ENCODE measurements around the gene PEMT.

PEMT gene

DNA sequence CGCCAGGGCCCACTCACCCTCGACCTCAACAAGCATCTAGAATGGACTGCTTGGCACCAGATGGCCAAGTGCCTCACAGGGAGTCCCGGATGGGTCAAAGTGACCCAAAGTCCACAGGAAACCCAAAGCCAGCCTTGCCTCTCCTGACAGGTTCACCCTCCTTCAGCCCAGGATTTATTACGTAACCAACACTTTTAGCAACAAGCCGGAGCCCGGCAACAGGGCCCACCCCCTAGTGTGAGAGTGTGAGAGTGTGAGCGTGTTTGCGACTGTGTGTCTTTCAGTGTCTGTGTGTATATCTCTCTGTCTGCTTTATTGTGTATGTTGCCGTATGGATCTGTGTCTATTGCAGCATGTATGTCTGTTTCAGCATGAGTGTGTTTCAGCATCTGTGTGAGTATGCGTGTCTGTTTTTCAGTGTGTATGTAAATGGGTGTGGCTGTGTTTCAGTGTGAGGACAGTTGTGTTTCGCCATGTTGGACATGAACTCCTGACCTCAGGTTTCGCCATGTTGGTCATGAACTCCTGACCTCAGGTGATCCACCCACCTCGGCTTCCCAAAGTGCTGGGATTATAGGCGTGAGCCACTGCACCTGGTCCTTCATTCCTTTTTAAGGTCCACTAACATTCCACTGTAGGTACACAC lies 13.7 kb upstream of the PEMT start:
- DNase-seq (ENCODE audit: low read depth in 2 of 2) = no peak

DNA sequence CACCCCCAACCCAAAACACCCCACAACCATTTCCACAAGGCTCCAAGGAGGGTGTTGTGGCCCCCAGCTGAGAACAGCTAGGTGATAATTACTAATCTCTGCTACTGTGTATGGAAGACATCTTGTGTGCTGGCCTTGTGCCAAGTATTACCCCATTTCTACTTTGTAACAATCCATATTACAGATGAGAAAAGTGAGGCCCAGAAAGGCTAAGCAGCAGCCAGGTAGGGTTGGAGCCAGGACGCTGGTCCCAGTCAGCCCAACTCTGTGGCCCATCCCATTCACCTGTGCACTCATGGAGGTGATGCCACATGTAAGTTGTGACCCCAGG lies 12.4 kb upstream of the PEMT start:
- no peak for DNase-seq (ENCODE audit: low read depth in 2 of 2)

DNA sequence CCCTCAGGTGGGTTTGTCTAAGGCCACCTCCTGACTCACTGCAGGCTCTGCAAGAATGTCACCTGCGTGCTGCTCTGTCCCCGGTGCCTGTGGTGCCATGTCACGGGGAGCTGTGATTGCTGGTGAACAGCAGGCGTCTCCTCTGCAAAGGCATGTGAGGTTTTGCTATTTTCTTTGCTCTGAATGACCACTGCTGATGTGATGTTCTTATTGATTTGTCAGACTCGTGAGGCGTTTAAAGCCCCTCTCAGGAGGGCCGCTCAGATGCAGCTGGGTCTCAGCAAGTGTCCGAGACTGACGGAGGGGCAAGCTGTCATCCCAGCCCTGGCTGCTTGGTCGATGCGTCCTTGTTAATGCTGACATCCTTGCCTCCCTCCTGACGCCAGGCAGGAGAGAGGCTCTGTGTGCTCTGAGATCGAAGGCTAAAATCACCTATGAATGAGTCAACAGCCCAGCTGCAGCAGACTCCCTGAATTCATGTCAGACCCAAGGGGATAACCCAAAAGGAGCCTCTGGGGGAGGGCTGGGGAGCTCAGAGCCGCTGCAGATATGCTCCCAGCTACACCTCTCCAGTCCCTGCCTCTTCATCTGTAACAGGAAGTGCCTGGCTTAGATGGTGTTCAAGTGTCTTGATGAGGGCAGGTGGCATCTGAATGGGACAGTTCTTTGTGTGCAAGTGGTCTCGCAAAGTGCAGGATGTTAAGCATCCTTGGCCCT lies 11.8 kb upstream of the PEMT start:
- DNase-seq (ENCODE audit: low read depth in 2 of 2) = no peak

DNA sequence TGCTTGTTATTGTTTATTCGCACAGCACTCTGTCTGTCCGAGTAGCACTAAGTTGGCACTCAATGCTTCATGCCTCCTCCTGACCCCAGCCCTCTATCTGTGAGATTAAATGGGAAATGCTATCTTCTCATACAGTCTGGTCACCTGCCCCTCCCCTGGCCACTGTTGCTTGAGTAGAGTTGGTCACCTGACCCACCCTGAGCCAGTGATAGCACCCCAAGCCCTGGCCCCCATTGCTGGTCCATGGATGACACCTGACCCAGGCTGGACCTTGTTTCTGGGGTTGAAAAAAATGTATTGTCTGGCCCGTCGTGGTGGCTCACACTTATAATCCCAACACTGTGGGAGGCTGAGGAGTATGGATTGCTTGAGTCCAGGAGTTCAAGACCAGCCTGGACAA lies 8.5 kb upstream of the PEMT start:
- DNase-seq (ENCODE audit: low read depth in 2 of 2) = no peak

DNA sequence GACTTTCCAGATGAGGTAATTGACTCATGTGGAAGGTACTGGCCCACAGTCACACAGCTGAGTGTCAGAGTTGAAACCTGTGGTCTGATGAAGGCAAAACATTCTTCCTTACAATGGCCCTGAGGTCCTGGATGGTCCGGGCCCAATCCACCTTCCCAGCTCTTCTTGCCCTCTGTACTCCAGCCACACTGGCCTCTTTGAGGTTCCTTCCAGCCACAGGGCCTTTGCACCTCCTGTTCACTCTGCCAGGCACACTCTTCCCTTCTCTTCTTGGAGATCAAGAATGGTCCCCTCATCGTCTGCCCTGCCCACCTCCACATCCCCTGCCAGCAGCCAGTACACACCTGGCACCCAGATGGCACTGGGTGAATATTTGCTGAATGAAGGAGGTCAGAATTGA lies 6.5 kb upstream of the PEMT start:
- DNase-seq (ENCODE audit: low read depth in 2 of 2) = no peak

DNA sequence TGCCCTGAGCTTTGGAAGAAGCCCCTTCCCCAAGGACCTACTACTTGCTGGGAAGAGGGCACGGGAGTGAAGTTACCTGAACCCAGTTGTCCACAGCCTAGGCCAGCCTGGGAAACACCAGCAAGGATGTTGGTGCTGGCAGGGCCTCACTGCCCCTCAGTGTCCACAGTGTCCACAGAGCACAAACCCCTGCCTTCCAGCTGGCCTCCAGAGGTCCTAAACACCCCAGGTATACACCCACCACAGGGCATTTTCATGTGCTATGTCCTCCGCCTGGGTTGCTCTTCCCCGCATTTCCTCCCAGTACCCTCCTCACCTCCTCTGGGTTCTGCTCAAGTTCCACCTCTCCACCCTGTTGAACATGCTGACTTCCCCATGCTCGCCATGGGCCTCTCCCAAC lies 4.2 kb upstream of the PEMT start:
- no peak for DNase-seq (ENCODE audit: low read depth in 2 of 2)

DNA sequence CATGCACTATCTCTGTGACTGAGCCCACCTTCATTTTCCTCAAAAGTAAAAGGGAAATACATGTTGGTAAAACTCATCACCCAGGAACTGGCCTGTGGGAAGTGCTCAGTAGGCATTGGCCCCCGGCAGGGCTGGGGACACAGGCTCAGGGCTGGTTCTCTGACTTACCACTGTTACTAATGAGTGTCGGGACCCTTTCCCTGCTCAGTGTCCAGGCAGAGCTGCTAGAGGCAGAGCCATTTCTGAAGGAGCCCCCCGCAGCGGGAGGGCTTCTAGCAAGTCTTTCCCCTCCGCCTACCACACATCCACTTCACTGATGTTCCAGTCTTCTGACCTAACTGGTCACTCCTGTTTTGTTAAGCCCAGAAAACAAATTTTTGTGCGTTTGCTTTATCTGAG lies 1.7 kb upstream of the PEMT start:
- DNase-seq (ENCODE audit: low read depth in 2 of 2) = no peak

DNA sequence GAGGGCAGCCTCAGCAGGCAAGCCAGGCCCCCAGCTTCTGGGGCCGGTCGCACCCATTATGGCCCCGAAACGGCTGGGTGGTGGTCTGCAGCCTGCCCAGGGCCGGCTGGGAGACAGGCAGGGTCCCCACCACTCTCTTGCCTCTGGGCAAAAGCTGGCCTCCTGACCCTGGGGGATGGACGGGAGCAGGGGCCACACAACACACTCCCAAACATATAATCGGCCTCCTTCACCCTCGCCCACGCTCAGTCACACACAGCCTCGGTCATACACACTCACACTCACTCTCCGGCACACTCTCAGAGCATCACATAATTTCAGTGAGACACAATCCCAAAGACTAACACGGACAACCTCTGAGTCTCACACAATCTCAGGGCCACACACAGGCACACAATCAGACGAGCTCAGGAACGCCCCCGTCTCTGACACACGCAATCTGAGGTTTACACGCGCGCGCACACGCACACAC lies 589 bp downstream of the PEMT start:
- DNase-seq (ENCODE audit: low read depth in 2 of 2) = no peak

DNA sequence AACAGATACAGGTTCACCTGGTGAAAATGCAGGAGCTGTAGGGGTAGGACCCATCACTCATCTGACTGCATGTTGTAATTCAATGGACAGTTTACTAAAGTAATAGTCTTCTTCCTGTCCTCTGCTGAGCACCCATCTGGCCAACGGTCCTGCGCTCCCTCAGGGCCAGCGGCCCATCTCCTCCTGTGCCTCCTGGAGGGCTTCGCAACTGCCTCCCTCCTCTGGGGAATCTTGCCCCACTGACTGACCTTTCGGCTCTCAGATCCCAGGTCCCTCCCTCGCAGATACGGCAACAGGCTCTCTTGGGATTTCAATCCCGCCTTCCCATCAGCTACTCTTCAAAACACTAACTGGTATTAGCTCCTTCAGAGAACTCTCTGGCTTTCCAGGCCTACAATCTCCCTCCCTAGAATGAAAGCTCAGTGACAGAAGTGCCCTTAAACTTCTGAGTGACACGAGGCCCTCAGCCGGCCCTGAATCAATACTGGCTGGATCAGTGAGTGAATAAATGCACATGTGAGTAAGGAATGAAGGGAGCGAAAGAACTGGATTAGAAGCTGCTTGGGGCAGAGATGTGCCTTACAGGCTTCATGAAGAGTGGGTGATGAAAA lies 1.3 kb downstream of the PEMT start:
- no peak for DNase-seq (ENCODE audit: low read depth in 2 of 2)

DNA sequence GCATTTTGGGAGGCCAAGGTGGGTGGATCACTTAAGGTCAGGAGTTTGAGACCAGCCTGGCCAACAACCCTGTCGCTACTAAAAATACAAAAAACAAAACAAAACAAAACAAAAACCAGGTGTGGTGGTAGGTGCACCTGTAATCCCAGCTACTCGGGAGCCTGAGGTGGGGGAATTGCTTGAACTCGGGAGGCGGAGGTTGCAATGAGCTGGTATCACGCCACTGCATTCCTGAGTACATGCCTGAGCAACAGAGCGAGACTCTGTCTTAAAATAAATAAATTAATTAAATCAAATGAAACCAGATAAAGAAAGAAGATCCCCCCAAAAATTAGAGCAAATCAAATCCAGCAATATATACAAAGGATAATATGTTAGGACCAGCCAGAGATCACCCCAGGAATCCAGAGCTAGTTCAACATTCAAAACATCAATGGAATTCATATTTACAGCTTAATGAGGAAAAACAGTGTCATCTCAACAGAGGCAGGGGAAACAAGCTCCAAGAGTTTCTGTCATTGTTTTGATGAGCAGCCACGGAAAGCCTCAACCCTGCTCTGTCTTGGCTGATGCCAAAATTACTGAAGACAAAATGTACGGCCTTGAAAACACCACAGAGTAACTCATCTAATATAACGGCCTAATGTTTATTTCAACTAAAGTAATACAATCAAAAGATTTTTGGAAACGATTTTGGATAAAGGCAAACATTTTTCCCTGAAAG lies 3.7 kb downstream of the PEMT start:
- no peak for DNase-seq (ENCODE audit: low read depth in 2 of 2)

DNA sequence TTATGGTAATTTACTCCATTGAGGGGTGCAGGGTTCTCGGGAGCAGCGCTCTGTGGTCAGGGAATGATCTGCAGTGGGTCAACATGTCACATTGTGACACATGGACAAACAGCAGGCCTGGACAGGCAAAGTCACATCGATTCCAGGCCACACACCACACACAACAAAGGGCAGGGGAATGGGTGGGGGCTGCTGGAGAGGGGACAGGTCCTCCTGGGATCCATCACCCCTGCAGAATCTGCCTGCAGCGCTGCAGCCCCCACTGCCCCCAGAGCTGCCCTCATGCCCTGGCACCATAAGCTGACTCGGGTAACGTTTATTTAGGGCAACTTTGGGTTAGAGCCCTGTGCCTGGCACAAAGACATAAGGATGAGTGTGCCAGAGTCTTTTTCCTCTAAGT lies 9.1 kb downstream of the PEMT start:
- no peak for DNase-seq (ENCODE audit: low read depth in 2 of 2)

DNA sequence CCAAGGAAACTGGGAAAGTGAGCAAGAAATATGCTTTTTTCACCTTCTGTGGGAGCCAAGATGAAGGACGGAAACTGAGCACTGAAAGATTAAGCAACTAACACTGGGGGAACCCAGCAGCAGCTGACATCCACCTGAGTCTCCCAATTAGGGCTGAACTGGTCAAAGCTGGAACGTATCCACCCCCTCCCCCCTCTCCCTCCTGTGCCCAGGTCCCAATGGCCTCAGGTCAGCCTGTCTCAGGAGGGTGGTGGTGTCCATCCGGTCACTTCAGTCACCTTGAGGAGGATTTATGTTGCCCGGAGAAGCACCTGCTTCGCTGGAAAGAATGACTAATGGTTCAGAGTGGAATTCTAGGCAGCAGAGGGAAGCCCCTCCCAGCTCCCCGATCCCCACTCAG lies 10.0 kb downstream of the PEMT start:
- DNase-seq (ENCODE audit: low read depth in 2 of 2) = no peak

DNA sequence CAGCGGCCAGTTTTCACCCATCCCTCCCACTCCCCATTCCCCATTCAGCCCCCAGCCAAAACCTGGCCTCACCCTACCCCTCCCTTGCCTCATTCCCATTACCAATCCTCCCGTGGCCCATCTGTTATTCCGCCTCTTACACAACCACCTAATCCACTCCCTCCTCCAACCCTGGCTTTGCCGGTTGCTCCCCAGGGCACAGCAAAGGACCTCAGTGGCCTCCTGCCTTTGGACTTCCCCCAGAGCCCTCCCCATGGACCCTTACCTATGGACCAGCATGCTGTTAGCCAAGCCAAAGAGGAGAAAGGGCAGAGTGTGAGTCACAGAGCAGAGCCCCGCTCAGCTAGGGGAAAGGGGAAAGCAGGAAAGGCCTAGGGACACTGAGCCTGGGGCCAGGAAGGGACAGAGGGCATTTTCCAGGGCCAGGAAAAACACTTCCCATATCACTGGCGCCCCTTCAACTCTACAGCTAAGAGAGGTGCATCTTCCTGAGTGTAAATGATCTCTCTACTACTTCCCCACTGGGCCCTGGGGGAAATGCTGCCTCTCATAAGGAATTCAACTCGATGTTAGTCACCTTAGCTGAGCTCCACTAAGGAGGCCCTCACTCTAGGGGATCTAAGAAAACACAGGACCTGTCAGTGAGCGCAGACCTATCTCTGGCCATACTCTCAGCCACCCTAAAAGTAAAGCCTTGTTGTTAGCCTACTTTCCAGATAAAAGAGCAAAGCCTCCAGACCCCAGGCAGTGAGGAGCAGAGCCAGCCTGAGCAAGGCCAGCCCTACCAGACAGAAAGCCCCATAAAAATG lies 10.6 kb downstream of the PEMT start:
- DNase-seq (ENCODE audit: low read depth in 2 of 2) = no peak

DNA sequence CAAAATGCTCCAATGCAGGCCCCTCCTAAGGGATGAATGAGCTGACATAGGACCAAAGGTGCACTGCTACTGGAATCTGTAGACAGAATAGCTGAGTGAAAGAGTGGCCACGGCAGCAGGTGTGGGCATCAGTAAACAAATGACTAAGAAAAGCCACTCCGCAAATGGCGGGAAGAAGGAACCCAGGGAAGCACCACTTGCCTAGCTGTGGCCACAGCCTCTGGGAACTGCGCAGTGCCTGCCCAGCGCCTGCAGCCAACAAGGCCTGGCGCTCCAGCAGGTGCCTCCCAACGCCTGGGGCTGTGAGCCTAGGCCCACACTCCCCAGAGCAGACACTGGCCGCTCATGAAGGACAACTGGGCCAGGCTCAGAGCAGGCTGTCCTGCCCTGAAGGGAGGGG lies 11.8 kb downstream of the PEMT start:
- no peak for DNase-seq (ENCODE audit: low read depth in 2 of 2)

DNA sequence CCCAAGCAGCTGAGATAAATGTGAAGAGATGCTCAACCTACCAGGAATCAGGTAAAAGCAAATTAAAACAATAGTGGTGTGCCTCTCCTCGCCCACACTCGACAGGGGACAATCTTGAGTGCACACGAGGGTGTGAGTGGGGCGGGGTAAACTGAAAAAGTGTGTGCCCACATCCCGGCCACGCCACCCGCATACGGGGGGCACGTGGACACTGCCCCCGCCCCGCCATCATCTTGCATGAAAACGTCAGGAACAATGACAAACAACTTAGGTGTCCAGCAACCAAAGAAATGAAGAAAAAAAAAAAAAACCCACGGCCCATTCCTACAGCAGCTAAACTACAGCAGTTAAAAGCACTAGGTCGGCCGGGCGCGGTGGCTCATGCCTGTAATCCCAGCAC lies 14.1 kb downstream of the PEMT start:
- DNase-seq (ENCODE audit: low read depth in 2 of 2) = no peak

DNA sequence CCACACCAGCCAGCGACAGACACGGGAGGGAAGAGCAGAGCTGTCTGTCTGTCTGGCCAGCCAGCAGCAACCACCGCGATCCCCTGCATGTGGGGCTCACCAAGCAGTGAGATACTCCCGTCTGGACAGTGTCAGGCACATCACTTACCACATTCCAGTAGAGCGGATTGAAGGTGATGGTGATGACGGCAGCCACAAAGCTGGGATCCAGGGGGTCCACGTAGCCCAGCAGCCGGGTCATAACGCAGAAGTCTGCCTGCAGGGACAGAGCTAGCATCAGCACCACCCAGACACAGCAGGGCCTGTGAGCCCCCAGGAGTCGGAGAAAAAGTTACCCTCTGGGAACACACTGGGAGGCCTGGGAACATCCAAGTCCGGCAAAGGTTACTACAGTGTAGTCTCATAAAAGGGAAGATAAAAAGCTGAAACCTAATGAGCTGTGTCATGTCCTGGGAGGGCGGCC lies 14.7 kb downstream of the PEMT start:
- DNase-seq (ENCODE audit: low read depth in 2 of 2) = no peak

DNA sequence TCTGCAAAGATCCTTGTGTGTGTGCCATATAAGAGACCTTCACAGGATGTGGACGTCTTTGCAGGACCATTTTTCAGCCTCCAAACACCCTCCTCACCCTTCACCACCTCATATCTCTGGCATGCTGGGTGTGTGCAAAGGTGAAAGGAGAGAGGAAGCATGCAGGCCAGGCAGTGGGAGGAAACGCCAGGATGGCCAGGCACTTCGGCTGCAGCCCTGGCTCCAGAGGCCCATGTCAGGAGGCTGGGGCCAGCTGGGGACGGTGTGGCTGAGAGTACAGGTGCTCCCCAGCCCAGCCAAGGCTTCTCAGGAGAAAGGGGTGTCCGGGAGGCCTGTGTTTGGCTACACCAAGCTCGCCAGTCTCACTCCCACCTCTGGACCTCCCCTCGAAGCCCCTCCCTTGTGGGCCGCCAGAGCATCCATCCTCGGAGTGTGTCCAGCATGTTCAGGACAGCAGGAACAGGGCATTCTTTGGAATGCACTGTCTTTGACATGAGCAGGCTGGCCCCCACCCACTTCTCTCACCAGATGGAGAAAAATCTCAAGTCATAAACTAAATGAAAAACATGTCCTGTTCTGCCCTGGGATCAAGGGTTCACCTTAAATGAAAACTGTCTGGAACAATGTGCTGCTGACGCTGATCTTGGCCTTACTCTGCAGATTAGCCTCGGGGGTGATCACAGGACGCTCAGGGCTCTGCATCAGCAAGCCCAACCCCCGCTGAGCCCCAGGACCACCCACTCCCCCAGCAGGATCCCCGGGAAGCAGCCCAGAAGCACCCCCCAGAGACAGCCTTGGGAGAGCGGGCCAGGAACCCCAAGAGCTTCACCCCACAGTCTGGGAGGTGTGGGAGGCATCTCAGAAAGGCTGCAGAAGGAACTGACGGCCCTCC lies 15.9 kb downstream of the PEMT start:
- DNase-seq (ENCODE audit: low read depth in 2 of 2) = no peak

DNA sequence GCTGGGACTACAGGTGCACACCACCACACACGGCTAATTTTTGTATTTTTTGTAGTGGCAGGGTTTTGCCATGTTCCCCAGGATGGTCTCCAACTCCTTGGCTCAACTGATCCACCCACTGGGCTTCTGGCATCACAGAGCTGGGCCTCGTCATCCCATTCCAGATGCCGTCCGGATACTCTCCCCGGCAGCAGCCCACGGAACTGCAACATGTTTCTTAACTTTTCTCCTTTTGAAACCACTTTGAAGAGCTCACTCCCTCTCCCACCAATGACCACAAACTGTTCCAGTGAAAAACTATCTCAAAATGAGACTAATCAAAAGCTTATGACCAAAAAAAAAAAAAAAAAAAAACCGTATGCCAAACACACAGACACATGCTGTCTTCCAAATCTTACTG lies 17.6 kb downstream of the PEMT start:
- peak in 1 of 2 experiments; percentile 20 for DNase-seq (ENCODE audit: low read depth in 2 of 2)

DNA sequence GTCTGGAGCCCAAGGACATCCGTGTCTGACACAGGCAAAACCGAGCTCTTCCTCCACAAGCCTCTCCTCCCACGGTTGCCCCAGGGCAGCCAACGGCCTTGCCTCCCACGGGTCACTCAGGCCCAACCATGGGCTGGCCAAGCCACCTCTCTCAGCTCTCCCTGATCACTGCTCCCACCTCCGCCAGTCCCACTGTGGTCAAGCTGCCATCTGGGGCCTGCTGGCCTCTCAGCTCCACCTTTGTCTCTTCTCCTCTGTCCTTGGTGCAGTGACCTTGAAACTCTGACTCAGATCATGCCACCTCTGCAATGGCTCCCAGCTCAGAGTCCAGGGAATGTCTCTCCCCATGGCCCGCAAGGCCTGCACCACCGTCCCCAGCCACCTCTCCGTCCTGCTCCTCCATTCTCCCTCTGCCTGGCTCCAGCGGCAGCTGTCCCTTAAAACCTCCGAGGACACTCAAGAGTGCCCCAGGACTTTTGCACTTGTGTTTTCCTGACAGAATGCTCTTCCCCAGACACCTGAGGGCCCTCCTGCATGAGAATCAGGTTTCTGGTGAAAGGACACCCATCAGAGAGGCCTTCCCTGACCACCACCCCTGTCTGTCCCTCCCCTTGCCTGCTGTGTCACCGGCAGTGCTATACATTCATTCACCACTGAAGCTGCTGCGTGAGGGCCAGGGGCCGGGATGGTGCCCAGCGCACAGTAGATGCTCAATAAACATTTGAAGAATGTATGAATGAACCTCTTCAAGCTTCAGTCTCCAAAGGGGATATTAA lies 19.3 kb downstream of the PEMT start:
- no peak for DNase-seq (ENCODE audit: low read depth in 2 of 2)
